ENCODE results near the gene ADARB2.

- no peak for TF ChIP-seq EZH2 (IDR thresholded peaks at IDR 0.05; ENCODE audit: insufficient read depth, poor library complexity, severe bottlenecking)
- no peak for TF ChIP-seq EZH2phosphoT487 (IDR thresholded peaks at IDR 0.05; ENCODE audit: insufficient read depth, low read depth)
Measured at GRCh38 chr10:1595242-1595600, 142.1 kb downstream of the ADARB2 start.
